ENCODE data around the gene DGKH. TPM values are rescaled to one million over a fixed set of nuclear protein-coding genes. Genes with fewer than 3 reads are reported as not detected.
"Not testable (repeated sequence)": the region's sequence is repeated elsewhere in the genome, so short reads cannot be mapped to it uniquely, and the experiment has no call there.

The DGKH gene
- total RNA-seq, 3 donors from 2014 or later, result 11.5 to 19.0 (median 19.0) TPM

DNA sequence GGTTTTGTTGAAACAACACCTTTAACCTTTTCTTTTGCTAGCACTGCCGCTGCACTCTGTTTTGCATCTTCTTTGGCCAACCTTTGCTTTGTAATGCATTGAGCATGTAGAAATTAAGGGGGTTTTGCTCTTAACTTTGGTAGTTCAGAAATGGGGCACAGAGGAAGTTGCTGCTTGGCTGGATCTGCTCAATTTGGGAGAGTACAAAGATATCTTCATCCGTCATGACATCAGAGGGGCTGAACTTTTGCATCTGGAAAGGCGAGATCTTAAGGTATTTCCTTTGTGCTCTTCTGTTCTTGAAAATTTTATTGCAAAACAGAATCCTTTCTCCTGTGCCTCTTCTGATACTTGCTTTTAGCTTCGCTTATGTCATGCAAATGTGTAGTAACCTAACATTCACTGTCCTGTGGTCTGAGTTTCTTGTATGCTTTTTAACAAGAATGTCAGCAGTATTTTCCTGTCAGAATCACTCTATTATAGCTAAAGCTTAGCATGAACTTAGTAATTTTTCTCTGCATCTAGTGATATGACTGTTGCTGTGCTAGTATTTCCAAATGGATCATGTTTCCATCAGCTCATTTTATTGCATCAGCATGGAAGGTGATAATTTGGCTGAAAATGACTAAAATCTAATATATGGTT lies 172.8 kb downstream of the DGKH start:
- intact Hi-C loops (cut with DNase I; ENCODE audit: low total_unique reads), result no loop called here
- H3K4me1 ChIP-seq, result no peaks in the 10 kb centered on the region
- no peak for DNase-seq (ENCODE audit: low spot score in 2 of 2)
- H3K27ac ChIP-seq, result no peak overlapping the region
- H3K27me3 ChIP-seq, result no peaks in the 10 kb centered on the region
- peaks cover 3% of the 10 kb centered on the region for H3K36me3 ChIP-seq
- H3K4me3 ChIP-seq, result no peak overlapping the region
- no peaks in the 10 kb centered on the region for H3K9me3 ChIP-seq
- no peak for TF ChIP-seq POLR2A (IDR thresholded peaks at IDR 0.05)

DNA sequence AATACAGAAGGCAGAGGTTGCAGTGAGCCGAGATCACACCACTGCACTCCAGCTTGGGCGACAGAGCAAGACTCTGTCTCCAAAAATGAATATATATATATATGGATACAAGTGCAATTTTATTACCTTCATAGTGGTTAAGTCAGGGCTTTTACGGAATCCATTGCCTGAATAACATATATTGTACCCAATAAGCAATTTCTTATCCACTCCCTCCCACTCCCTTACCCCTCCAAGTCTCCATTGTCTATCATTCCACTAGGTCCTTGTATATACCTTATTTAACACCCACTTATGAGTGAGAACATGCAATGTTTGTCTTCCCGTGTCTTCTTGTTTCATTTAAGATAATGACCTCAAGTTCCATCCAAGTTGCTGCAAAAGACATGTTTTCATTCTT lies 175.2 kb downstream of the DGKH start:
- H3K4me1 ChIP-seq, result no peaks in the 10 kb centered on the region
- H3K9me3 ChIP-seq, result no peaks in the 10 kb centered on the region
- intact Hi-C loops (cut with DNase I; ENCODE audit: low total_unique reads), result loop anchor here (2.0 kb wide), 1 partner anchor 27 kb away; no protein-coding TSS in a partner anchor
- no peak overlapping the region for H3K4me3 ChIP-seq
- TF ChIP-seq POLR2AphosphoS5 (IDR thresholded peaks at IDR 0.05) (no peak), POLR2A (IDR thresholded peaks at IDR 0.05) (no peak)
- TF ChIP-seq, protein P1, sequence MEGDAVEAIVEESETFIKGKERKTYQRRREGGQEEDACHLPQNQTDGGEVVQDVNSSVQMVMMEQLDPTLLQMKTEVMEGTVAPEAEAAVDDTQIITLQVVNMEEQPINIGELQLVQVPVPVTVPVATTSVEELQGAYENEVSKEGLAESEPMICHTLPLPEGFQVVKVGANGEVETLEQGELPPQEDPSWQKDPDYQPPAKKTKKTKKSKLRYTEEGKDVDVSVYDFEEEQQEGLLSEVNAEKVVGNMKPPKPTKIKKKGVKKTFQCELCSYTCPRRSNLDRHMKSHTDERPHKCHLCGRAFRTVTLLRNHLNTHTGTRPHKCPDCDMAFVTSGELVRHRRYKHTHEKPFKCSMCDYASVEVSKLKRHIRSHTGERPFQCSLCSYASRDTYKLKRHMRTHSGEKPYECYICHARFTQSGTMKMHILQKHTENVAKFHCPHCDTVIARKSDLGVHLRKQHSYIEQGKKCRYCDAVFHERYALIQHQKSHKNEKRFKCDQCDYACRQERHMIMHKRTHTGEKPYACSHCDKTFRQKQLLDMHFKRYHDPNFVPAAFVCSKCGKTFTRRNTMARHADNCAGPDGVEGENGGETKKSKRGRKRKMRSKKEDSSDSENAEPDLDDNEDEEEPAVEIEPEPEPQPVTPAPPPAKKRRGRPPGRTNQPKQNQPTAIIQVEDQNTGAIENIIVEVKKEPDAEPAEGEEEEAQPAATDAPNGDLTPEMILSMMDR (IDR thresholded peaks at IDR 0.05), result no peak
- H3K36me3 ChIP-seq, result peaks cover 3% of the 10 kb centered on the region
- H3K27ac ChIP-seq, result no peak overlapping the region
- H3K27me3 ChIP-seq, result no peaks in the 10 kb centered on the region
- DNase-seq (ENCODE audit: low spot score in 2 of 2), result no peak

DNA sequence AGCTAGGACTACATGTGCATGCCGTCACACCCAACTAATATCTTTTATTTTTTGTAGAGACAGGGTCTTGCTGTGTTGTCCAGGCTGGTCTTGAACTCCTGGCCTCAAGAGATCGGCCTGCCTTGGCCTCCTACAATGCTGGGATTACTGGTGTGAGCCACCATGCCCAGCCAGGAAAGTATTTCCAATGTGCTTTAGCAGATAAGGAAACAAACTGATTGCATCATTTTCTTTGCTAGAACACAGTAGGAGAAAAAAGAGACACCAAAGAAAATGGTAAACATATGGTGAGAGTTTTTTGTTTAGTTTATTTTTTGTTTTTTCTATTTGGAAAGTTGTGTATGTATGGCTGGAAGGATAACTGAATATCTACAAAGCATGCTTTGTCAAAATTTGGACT lies 176.6 kb downstream of the DGKH start:
- no peaks in the 10 kb centered on the region for H3K4me1 ChIP-seq
- H3K4me3 ChIP-seq, result no peak overlapping the region
- TF ChIP-seq POLR2A (IDR thresholded peaks at IDR 0.05) (no peak), POLR2AphosphoS5 (IDR thresholded peaks at IDR 0.05) (no peak)
- TF ChIP-seq, protein P1 (IDR thresholded peaks at IDR 0.05), result no peak
- intact Hi-C loops (cut with DNase I; ENCODE audit: low total_unique reads), result loop anchor here (2.0 kb wide), 1 partner anchor 26 kb away; no protein-coding TSS in a partner anchor
- no peak for DNase-seq (ENCODE audit: low spot score in 2 of 2)
- no peaks in the 10 kb centered on the region for H3K9me3 ChIP-seq
- H3K36me3 ChIP-seq, result no peaks in the 10 kb centered on the region
- no peak overlapping the region for H3K27ac ChIP-seq
- H3K27me3 ChIP-seq, result no peaks in the 10 kb centered on the region

DNA sequence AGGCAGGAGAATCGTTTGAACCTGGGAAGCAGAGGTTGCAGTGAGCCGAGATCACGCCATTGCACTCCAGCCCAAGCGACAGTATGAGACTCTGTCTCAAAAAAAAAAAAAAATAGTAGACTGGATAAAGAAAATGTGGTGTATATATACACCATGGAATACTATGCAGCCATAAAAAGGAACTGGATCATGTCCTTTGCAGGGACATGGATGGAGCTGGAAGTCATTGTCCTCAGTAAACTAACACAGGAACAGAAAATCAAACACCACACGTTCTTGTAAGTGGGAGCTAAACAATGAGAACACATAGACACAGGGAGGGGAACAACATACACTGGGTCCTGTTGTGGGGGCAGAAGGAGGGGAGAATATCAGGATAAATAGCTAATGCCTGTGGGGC lies 178.3 kb downstream of the DGKH start:
- H3K4me3 ChIP-seq; intact Hi-C loops (cut with DNase I; ENCODE audit: low total_unique reads); H3K36me3 ChIP-seq; H3K9me3 ChIP-seq; H3K4me1 ChIP-seq; H3K27ac ChIP-seq; H3K27me3 ChIP-seq; DNase-seq (ENCODE audit: low spot score in 2 of 2): not testable (repeated sequence)

DNA sequence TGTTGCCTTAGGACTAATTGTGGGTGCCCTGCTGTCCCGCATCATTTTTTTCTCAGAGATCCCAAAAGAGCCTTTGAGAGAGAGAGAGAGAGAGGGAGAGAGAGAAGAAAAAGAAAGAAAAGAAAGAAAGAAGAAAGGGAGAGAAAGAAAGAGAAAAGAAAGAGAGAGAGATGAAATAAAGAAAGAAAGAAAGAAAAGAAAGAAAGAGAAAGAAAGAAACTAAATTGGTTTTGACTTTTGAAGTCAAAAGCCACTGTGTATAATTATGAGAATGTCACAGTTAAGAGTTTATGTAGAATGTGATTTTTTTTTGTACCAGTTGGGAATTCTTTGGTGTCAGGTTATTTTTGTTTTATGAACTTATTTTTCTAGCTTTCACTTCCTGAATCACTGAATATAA lies 180.1 kb downstream of the DGKH start:
- H3K27ac ChIP-seq, result no peak overlapping the region
- no peak overlapping the region for H3K4me3 ChIP-seq
- no peak for DNase-seq (ENCODE audit: low spot score in 2 of 2)
- TF ChIP-seq, protein P1 (IDR thresholded peaks at IDR 0.05), result no peak
- no peaks in the 10 kb centered on the region for H3K4me1 ChIP-seq
- no peaks in the 10 kb centered on the region for H3K36me3 ChIP-seq
- intact Hi-C loops (cut with DNase I; ENCODE audit: low total_unique reads), result no loop called here
- no peaks in the 10 kb centered on the region for H3K27me3 ChIP-seq
- no peaks in the 10 kb centered on the region for H3K9me3 ChIP-seq

DNA sequence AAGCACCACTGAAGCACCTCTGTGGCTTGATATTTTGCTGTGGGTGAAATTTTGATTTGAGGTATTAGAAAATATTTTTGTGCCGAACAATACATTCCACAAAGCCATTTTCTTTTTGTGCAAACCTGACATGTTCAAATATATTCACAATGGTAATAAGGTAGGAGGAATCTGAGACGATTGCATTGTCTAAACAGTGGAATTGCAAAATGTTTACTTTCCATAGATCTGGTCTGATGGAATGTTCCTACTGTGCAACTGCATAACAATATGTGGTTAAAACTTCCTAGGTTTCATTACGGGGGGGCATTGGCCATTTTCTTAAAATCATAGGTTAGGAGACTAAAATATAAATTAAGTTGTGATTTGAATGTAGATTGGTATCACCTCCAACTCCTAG lies 180.8 kb downstream of the DGKH start:
- no peaks in the 10 kb centered on the region for H3K9me3 ChIP-seq
- no peak for DNase-seq (ENCODE audit: low spot score in 2 of 2)
- no peak overlapping the region for H3K27ac ChIP-seq
- intact Hi-C loops (cut with DNase I; ENCODE audit: low total_unique reads), result no loop called here
- no peak overlapping the region for H3K4me3 ChIP-seq
- no peaks in the 10 kb centered on the region for H3K27me3 ChIP-seq
- no peaks in the 10 kb centered on the region for H3K4me1 ChIP-seq
- no peak for TF ChIP-seq POLR2A (IDR thresholded peaks at IDR 0.05)
- TF ChIP-seq, protein P1 (IDR thresholded peaks at IDR 0.05), result no peak
- no peak for TF ChIP-seq POLR2AphosphoS5 (IDR thresholded peaks at IDR 0.05)
- H3K36me3 ChIP-seq, result no peaks in the 10 kb centered on the region

Measured in breast epithelium (tissue), 4 donors.